GM21528 (cell line): Measurements from ENCODE around the gene KIN.
"Not testable (repeated sequence)": the region's sequence is repeated elsewhere in the genome, so short reads cannot be mapped to it uniquely, and the experiment has no call there.

ENCODE experiments used
- ATAC-seq: cut with Tn5 transposase; IDR thresholded peaks from one replicate; pipeline ENCODE4 v1.9.1; 2021; ENCODE audit warnings: mild to moderate bottlenecking, moderate library complexity; ENCODE audit not compliant: unreplicated experiment, low FRiP score

KIN gene

DNA sequence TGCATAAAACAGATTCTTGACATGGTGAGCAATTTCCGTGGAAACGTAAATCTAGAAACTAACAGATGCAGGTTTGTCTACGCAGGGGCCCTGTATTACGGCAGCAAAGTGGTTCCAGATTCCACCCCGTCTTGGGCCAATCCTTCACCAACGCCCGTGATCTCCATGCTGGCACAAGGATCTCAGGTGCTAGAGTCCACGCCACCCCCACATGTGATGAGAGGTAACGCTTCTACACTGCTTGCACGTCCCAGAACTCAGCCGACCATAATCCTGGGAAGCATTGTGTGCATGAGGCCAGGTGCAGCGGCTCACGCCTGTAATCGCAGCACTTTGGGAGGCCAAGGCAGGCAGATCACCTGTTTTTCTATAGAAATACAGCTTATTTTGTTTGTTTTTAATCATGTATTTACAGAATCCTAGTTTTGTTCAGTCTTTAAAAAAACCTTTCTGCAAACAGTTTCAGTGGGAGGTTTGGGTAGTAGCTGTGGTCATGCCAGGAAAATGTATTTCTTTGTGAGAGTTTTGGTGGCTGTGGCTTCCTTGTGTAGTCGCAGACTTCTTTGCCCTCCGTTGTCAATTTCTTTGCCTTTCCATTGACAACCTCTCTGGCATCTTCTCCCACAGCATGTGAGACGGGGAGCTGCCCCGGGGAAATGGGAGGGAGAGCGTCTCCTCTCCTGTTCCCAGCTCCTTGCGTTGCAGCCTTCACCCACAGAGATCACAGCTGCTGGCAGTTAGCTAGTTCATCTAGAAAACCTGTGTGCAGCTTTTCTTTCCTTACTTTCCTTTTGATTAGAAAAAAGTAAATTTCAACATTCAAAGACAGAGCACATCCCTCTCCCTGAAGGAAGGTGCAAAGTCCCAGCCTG lies 49.0 kb downstream of the KIN start:
- ATAC-seq = no peak

DNA sequence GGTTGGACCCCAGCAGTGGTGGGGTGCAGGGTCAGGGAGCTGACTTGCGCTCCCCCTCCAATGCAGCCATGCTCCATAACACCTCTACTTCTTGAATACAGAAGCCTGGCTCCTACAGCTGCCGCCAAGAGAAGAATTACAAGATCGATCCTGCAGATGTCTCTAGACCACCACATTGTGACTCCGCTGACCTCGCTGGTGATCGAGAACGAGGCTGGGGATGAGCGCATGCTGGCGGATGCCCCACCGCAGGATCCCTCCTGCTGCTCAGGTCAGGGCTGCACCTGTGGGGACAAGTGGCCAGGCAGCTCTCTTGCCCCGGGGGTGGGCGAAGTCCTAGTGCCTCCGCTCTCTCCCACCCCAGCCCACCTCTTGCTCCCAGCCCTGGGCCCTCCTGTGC lies 53.0 kb downstream of the KIN start:
- no peak for ATAC-seq

DNA sequence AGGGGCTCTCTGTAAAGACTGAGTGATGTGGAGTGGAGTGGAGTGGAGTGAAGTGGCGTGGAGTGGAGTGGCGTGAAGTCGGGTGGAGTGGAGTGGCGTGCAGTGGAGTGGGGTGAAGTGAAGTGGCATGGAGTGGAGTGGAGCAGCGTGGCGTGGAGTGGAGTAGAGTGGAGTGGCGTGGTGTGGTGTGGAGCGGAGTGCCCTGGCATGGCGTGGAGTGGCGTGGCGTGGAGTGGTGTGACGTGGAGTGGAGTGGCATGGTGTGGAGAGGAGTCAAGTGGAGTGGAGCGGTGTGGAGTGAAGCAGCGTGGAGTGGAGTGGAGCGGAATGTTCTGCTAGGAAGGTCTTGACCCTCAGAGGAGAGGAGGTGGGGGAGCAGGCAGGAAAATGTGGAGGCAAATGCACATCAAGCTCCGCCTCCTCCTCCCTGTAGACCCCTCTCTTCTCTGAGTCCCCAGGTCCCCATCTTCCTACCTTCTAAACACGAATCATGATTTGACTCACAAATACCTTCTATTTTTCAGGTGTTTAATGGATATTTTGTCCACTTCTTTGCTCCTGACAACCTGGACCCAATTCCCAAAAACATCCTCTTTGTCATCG lies 64.8 kb downstream of the KIN start:
- ATAC-seq = no peak

GRCh38 chr10:7720478-7720877 lies 67.3 kb downstream of the KIN start:
- ATAC-seq = no peak

DNA sequence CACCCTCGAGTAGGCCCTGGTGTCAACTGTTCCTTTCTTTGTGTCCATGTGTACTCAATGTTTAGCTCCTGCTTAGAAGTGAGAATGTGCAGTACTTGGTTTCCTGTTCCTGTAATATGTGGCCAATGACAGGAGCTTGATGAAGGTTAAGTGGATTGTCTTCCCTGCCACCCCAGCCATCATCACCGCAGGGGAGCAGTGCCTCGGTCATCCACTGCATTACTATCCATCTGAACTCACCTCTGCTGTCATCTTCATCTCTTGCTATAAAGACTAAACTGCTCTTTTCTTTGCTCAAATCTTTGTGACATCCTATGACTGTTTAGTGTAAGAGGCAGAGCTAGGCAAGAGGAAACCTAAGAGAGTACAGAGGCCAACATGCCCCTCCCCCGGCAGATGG lies 69.1 kb downstream of the KIN start:
- ATAC-seq = no peak

- no peak for ATAC-seq
Observed at GRCh38 chr10:7717767-7718166, 70.0 kb downstream of the KIN start.

DNA sequence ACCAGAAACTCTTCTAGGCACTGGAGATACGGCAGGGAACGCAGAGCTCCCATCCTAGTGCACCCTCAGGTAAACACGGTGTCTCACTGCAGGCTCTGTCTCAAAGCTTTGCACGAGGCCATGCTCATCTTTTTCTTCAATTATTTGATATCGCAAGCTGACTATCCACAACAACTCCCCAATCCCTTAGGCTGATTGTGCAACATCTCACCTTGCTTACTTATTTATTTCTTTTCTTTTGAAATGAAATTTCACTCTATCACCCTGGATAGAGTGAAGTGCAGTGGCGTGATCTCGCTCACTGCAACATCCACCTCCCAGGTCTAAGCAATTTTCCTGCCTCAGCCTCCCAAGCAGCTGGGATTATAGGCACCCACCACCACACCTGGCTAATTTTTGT lies 72.3 kb downstream of the KIN start:
- ATAC-seq = no peak

GRCh38 chr10:7711075-7711474 lies 76.7 kb downstream of the KIN start:
- ATAC-seq = not testable (repeated sequence)

DNA sequence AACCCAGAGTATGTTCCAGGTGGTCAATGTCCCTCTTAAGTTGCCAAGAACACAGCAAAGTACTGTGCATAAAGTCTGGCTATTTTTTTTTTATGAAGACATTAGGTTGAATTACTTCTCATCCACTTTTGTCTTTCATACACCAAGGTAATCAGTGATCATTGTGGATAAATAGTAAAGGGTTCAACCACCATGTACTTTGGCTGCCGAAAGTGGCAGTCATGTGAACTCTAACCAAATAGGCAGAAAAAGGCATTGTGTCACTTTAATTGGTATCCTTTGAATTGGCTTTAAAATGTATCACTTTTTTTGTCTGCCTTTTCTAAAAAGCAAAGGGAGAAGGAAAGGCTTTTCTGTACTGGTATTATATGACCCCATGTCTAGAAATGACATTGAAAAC lies 77.3 kb downstream of the KIN start:
- ATAC-seq = no peak

DNA sequence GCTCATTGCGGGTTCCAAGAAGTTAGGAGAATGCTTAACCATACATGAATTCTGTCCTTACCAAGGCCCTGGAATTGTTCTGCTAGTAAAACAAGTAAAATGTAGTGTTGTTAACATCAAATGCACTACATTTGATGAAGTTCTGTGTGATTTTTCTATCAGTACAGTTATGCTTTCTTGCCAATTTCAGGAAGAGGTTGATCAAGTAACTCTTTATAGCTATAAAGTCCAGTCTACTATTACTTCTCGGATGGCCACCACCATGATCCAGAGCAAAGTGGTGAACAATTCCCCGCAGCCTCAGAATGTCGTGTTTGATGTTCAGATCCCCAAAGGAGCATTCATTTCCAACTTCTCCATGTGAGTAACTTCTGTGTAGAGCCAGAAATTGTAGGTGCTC lies 79.0 kb downstream of the KIN start:
- no peak for ATAC-seq

GRCh38 chr10:7707858-7708622 lies 79.8 kb downstream of the KIN start:
- ATAC-seq = no peak

DNA sequence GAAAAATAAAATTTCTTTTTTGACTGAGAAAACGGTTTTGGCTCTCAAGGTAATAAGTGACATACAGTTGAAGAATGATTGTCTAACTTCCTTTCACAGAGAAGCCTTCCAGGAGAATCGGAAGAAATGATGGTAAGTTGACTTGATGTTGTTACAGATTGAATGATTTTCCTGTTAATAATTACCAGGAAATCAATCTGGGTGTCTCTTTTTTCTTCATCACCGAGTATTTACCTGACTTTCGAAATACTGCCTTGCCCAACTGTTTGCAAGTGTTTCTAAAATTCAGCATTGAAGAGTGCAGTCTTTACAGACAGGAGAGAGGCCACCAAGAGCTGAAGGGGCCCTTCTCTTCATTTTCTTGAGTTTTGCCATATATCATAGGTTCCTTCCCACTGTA lies 80.7 kb downstream of the KIN start:
- no peak for ATAC-seq

DNA sequence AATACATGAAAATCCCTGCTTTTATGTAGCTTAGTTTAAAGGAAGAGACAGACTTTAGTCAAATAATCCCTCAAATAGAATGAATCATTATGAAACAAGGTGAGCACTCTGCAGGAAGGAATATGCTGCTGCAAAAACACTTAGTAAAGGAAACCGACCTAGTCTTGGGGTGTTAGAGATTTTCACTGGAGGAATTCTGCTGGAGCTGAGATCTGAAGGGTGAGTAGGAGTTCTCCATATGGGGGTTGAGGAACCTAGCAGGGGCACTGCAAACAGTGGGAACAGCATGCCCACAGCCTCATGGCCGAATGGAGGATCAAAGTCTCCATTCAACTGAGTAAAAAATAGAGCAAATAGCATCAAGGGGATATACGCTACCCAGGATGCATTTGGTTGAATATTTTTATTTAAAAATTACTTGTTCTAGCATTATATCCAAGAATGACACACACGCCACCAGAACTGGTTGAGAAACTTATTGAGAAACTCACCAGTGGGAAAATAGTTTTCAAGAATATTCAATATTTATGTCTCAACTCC lies 81.2 kb downstream of the KIN start:
- ATAC-seq = no peak

DNA sequence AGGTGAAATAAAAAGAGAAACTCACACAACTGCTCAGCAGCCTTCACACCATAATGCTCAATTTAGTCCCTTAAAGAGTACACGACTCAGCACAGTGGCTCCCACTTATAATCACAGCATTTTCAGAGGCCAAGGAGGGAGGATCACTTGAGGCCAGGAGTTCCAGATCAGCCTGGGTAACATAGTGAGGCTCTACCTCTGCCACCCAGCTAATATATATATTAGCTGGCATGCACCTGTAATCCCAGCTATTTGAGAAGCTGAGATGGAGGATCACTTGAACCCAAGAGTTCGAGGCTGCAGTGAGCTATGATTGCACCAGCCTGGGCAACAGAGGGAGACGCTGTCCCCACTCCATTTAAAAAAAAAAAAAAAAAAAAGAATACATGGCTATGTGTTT lies 82.5 kb downstream of the KIN start:
- ATAC-seq = no peak

GRCh38 chr10:7704071-7705016 lies 83.4 kb downstream of the KIN start:
- no peak for ATAC-seq

DNA sequence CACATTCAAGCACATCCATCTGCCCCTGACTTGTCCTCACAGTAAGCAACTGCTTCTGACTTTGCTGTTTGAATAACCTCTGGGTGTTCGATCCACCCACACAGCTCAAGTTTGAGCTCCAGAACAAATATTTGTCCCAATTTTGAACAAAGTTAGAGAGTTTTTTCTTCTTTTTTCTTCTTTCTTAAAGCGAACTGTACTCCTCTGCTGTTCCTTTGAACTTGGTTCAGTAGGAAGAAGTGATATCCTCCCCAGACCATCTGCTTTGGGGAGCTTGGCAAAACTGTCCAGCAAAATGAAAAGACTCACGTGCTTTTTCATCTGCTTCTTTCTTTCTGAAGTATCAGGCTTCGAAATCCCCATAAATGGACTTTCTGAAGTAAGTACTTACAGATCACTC lies 84.7 kb downstream of the KIN start, which contains the start of gene ITIH2:
TSS of gene ITIH2 (plus strand) at position 177 of the 400 bp plus-strand sequence. CDS start at position 296, 119 bp downstream.
- no peak for ATAC-seq

DNA sequence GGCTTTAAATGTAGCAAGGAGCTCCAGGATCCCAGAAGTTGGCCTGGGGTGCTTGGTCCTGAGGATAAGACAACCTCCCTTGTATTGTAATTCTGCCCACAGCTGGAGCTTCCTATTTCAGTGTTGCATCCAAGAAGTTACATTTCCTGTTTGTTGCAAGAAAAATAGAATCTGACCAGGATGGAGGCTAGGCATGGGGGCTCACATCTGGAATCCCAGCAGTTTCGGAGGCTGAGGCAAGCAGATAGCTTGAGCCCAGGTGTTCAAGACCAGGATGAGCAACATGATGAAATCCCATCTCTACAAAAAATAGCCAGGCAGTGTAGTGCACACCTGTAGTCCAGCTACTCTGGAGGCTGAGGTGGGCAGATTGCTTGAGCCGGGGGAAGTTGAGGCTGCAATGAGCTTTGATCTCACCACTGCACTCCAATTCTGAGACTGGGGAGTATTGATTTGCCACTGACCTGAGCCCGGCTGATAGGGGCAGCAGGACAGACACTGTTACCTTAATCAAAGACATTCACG lies 85.4 kb downstream of the KIN start:
- no peak for ATAC-seq

- ATAC-seq = no peak
Observed at GRCh38 chr10:7701158-7701742, 86.5 kb downstream of the KIN start.
